T-helper 17 cell (primary cell): ENCODE data around the gene ATF6. TPM values are rescaled to one million over a fixed set of nuclear protein-coding genes. Genes with fewer than 3 reads are reported as not detected.
"Not testable (repeated sequence)": the region's sequence is repeated elsewhere in the genome, so short reads cannot be mapped to it uniquely, and the experiment has no call there.

Experiments used
- ATAC-seq: fragments of 150-1000 bp; cut with Tn5 transposase; 2 replicates; pipeline ENCODE4 v1.10.0; 2021; ENCODE audit warnings: mild to moderate bottlenecking, moderate library complexity
- DNase-seq, 3 donors: peaks; one replicate each; pipeline versions ENCODE4 v3.0.0 to v3.0.0-alpha.2; 2020 to 2021
- H3K9me3 ChIP-seq: one replicate; pipeline ENCODE4 v1.7.0; 2013; ENCODE audit warnings: low read length, mild to moderate bottlenecking; ENCODE audit not compliant: control insufficient read depth, poor library complexity, severe bottlenecking
- H3K27ac Mint-ChIP-seq: one replicate; pipeline ENCODE4 v1.8.0; 2022; ENCODE audit warnings: mild to moderate bottlenecking, moderate library complexity, mixed read lengths
- H3K27me3 Mint-ChIP-seq: one replicate; pipeline ENCODE4 v1.8.0; 2022; ENCODE audit warnings: mixed read lengths
- H3K36me3 Mint-ChIP-seq: one replicate; pipeline ENCODE4 v1.8.0; 2022; ENCODE audit warnings: low read depth, mixed read lengths
- H3K4me1 Mint-ChIP-seq: one replicate; pipeline ENCODE4 v1.8.0; 2022; ENCODE audit warnings: mild to moderate bottlenecking, mixed read lengths
- H3K4me3 Mint-ChIP-seq: one replicate; pipeline ENCODE4 v1.8.0; 2022; ENCODE audit warnings: mild to moderate bottlenecking, moderate library complexity, mixed read lengths
- total RNA-seq, 4 donors: library from RNA in 2 of 4; stranded (reverse) in 2 of 4; gene quantifications; one replicate each; pipeline ENCODE4 v1.2.3 and lab custom pipeline; 2022 to 2026

Gene ATF6
- 10 to 100 TPM; 17.0 to 18.6 TPM for total RNA-seq
- total RNA-seq (lab: John Stamatoyannopoulos, UW): 91.6 to 137 reads per million in 2 donors

- Mint-ChIP-seq H3K4me1 (peaks cover 32% of the 10 kb centered on the region), H3K27ac (peak within 1 kb of the TSS; percentile 99), H3K27me3 (no peaks in the 10 kb centered on the region), H3K4me3 (peak within 1 kb of the TSS; percentile 99), H3K36me3 (peaks cover 5% of the 10 kb centered on the region)
- DNase-seq (peak; percentile 55 to 63 (median 58)), ATAC-seq (peak; percentile 82)
- no peaks in the 10 kb centered on the region for H3K9me3 ChIP-seq
Observed at GRCh38 chr1:161766102-161766981, at the start of gene ATF6. ATF6 (plus strand) TSS chr1:161766320; CDS start chr1:161766361, 41 bp downstream.

- peaks cover 14% of the 10 kb centered on the region for H3K4me1 Mint-ChIP-seq
Observed at GRCh38 chr1:161718559-161719324, 47.4 kb upstream of the ATF6 start.

GRCh38 chr1:161719325-161719611 lies 46.9 kb upstream of the ATF6 start:
- H3K9me3 ChIP-seq: no peaks in the 10 kb centered on the region
- Mint-ChIP-seq H3K4me3 (no peak overlapping the region), H3K36me3 (peaks cover 10% of the 10 kb centered on the region), H3K4me1 (peaks cover 14% of the 10 kb centered on the region), H3K27ac (peak overlapping the region; percentile 41), H3K27me3 (peaks cover 36% of the 10 kb centered on the region)
- ATAC-seq (no peak), DNase-seq (no peak)

More at GRCh38 chr1:161718559-161719324, 47.4 kb upstream of the ATF6 start:
- peaks cover 36% of the 10 kb centered on the region for H3K27me3 Mint-ChIP-seq
- peaks cover 2% of the 10 kb centered on the region for H3K9me3 ChIP-seq
- DNase-seq (no peak), ATAC-seq (peak; percentile 40)
- peak overlapping the region; percentile 41 for H3K27ac Mint-ChIP-seq
- H3K36me3 Mint-ChIP-seq: peaks cover 10% of the 10 kb centered on the region
- peak overlapping the region; percentile 69 for H3K4me3 Mint-ChIP-seq

- H3K27me3 Mint-ChIP-seq: peaks cover 26% of the 10 kb centered on the region
- H3K4me3 Mint-ChIP-seq: no peak overlapping the region
- no peak for DNase-seq
- peaks cover 18% of the 10 kb centered on the region for H3K4me1 Mint-ChIP-seq
- no peaks in the 10 kb centered on the region for H3K9me3 ChIP-seq
- H3K27ac Mint-ChIP-seq: no peak overlapping the region
- peaks cover 10% of the 10 kb centered on the region for H3K36me3 Mint-ChIP-seq
- ATAC-seq: no peak
Observed at GRCh38 chr1:161720422-161720821, 45.7 kb upstream of the ATF6 start.

GRCh38 chr1:161720956-161721737 lies 45.0 kb upstream of the ATF6 start, which contains the start of gene FCRLB:
FCRLB (plus strand) TSS chr1:161721544; CDS start chr1:161722673, 1,129 bp downstream.
- H3K36me3 Mint-ChIP-seq: peaks cover 10% of the 10 kb centered on the region
- H3K4me1 Mint-ChIP-seq: peaks cover 25% of the 10 kb centered on the region
- no peaks in the 10 kb centered on the region for H3K9me3 ChIP-seq
- H3K27ac Mint-ChIP-seq: peak within 1 kb of the TSS; percentile 29
- ATAC-seq (no peak), DNase-seq (no peak)
- peaks cover 19% of the 10 kb centered on the region for H3K27me3 Mint-ChIP-seq
- no peak within 1 kb of the TSS for H3K4me3 Mint-ChIP-seq

- Mint-ChIP-seq H3K4me1 (peaks cover 30% of the 10 kb centered on the region), H3K27me3 (peaks cover 15% of the 10 kb centered on the region), H3K4me3 (no peak overlapping the region), H3K27ac (peak overlapping the region; percentile 29), H3K36me3 (peaks cover 10% of the 10 kb centered on the region)
- DNase-seq (no peak), ATAC-seq (no peak)
- H3K9me3 ChIP-seq: no peaks in the 10 kb centered on the region
Observed at GRCh38 chr1:161721738-161722343, 44.3 kb upstream of the ATF6 start.

- peaks cover 25% of the 10 kb centered on the region for H3K4me1 Mint-ChIP-seq
- H3K27me3 Mint-ChIP-seq: peaks cover 9% of the 10 kb centered on the region
- no peak overlapping the region for H3K27ac Mint-ChIP-seq
- H3K9me3 ChIP-seq: no peaks in the 10 kb centered on the region
- ATAC-seq (no peak), DNase-seq (no peak)
- no peak overlapping the region for H3K4me3 Mint-ChIP-seq
- peaks cover 5% of the 10 kb centered on the region for H3K36me3 Mint-ChIP-seq
Observed at GRCh38 chr1:161722406-161722805, 43.7 kb upstream of the ATF6 start.

- Mint-ChIP-seq H3K4me3 (no peak overlapping the region), H3K27ac (no peak overlapping the region), H3K4me1 (peaks cover 31% of the 10 kb centered on the region), H3K27me3 (peaks cover 5% of the 10 kb centered on the region), H3K36me3 (peaks cover 3% of the 10 kb centered on the region)
- H3K9me3 ChIP-seq: no peaks in the 10 kb centered on the region
- ATAC-seq (no peak), DNase-seq (no peak)
Observed at GRCh38 chr1:161723459-161724141, 42.5 kb upstream of the ATF6 start.

- not testable (repeated sequence) for DNase-seq, H3K27me3 Mint-ChIP-seq, ATAC-seq, H3K9me3 ChIP-seq, H3K36me3 Mint-ChIP-seq
- Mint-ChIP-seq H3K4me1 (peaks cover 41% of the 10 kb centered on the region), H3K27ac (peak overlapping the region; percentile 65), H3K4me3 (peak overlapping the region; percentile 98)
Observed at GRCh38 chr1:161725258-161725907, 40.7 kb upstream of the ATF6 start.

- ATAC-seq (peak; percentile 44), DNase-seq (peak; percentile 11 to 20 (median 14))
- Mint-ChIP-seq H3K27me3 (no peaks in the 10 kb centered on the region), H3K4me3 (peak overlapping the region; percentile 98), H3K4me1 (peaks cover 41% of the 10 kb centered on the region), H3K36me3 (no peaks in the 10 kb centered on the region), H3K27ac (peak overlapping the region; percentile 65)
- no peaks in the 10 kb centered on the region for H3K9me3 ChIP-seq
Observed at GRCh38 chr1:161725908-161726472, 40.1 kb upstream of the ATF6 start.

GRCh38 chr1:161726473-161727255 lies 39.5 kb upstream of the ATF6 start:
- peaks cover 3% of the 10 kb centered on the region for H3K27me3 Mint-ChIP-seq
- no peaks in the 10 kb centered on the region for H3K36me3 Mint-ChIP-seq
- peak overlapping the region; percentile 83 for H3K27ac Mint-ChIP-seq
- H3K4me1 Mint-ChIP-seq: peaks cover 44% of the 10 kb centered on the region
- peak overlapping the region; percentile 98 for H3K4me3 Mint-ChIP-seq
- H3K9me3 ChIP-seq: no peaks in the 10 kb centered on the region
- ATAC-seq (peak; percentile 75), DNase-seq (peak; percentile 36 to 58 (median 52))
